GM12873 (cell line): ENCODE results near the gene TTC34.

Source experiments
- CTCF ChIP-seq: IDR thresholded peaks from 2 replicates; pipeline ENCODE4 v1.5.1; 2012; ENCODE audit warnings: low read depth, mild to moderate bottlenecking, moderate library complexity, low read length, control low read depth; ENCODE audit not compliant: insufficient read depth; ENCODE audit errors: missing control alignments

Gene TTC34

GRCh38 chr1:2610036-2610959 lies 191.2 kb downstream of the TTC34 start:
- TF ChIP-seq CTCF, result no peak

GRCh38 chr1:2609319-2610035 lies 192.0 kb downstream of the TTC34 start:
- no peak for TF ChIP-seq CTCF

- TF ChIP-seq CTCF, result no peak
Measured at GRCh38 chr1:2607641-2608091, 193.8 kb downstream of the TTC34 start.

- no peak for TF ChIP-seq CTCF
Measured at GRCh38 chr1:2606881-2607621, 194.4 kb downstream of the TTC34 start.

- TF ChIP-seq CTCF, result no peak
Measured at GRCh38 chr1:2606396-2606880, 195.1 kb downstream of the TTC34 start.

- no peak for TF ChIP-seq CTCF
Measured at GRCh38 chr1:2605509-2606395, 195.7 kb downstream of the TTC34 start.
